DND-41 (cell line): ENCODE data around the gene MAST2.

Experiments used
- CTCF ChIP-seq: IDR thresholded peaks from 2 replicates; pipeline ENCODE4 v1.5.1; 2012; ENCODE audit warnings: borderline replicate concordance, low read length, moderate library complexity, mild to moderate bottlenecking; ENCODE audit not compliant: poor library complexity, severe bottlenecking; ENCODE audit errors: extremely low read depth
- EZH2 ChIP-seq: IDR thresholded peaks from 3 replicates; pipeline ENCODE4 v1.6.1; 2012; ENCODE audit warnings: borderline replicate concordance, low read depth, mild to moderate bottlenecking, moderate library complexity, low read length, inconsistent platforms; ENCODE audit not compliant: severe bottlenecking

GRCh38 chr1:45862008-45862407, 58.6 kb downstream of the MAST2 start:
- TF ChIP-seq CTCF (no peak), EZH2 (no peak)
